ENCODE results near the gene PKNOX1. TPM values are rescaled to one million over a fixed set of nuclear protein-coding genes. Genes with fewer than 3 reads are reported as not detected.

Gene PKNOX1
- total RNA-seq, 1 donor = 11.9 TPM

GRCh38 chr21:42981214-42981523 lies 6.8 kb downstream of the PKNOX1 start:
- H3K4me2 ChIP-seq (ENCODE audit: insufficient read depth, low read length) = no peak overlapping the region

GRCh38 chr21:42981862-42982261 lies 7.5 kb downstream of the PKNOX1 start:
- Histone ChIP-seq H3K4me2 (ENCODE audit: insufficient read depth, low read length) (no peak overlapping the region), H3K4me3 (ENCODE audit: insufficient read depth, low read length) (no peak overlapping the region), H3K27me3 (ENCODE audit: insufficient read depth, low read length) (no peaks in the 10 kb centered on the region), H3K36me3 (ENCODE audit: insufficient read depth, low read length) (no peaks in the 10 kb centered on the region), H3K4me1 (ENCODE audit: insufficient read depth, low read length) (no peaks in the 10 kb centered on the region), H3K27ac (ENCODE audit: low read depth, low read length) (no peak overlapping the region), H2AFZ (ENCODE audit: low read length) (no peak overlapping the region), H3K79me2 (ENCODE audit: insufficient read depth, low read length) (peaks cover 85% of the 10 kb centered on the region), H4K20me1 (ENCODE audit: insufficient read depth, low read length) (peaks cover 10% of the 10 kb centered on the region), H3K9me3 (ENCODE audit: low read depth, low read length) (no peaks in the 10 kb centered on the region)
- no peak for DNase-seq (ENCODE audit: insufficient read length, low spot score, missing footprints)
- no peak for TF ChIP-seq CTCF (IDR thresholded peaks at IDR 0.05; ENCODE audit: extremely low read depth, low read depth, low read length)

More at GRCh38 chr21:42981214-42981523, 6.8 kb downstream of the PKNOX1 start:
- Histone ChIP-seq H2AFZ (ENCODE audit: low read length) (no peak overlapping the region), H4K20me1 (ENCODE audit: insufficient read depth, low read length) (peaks cover 10% of the 10 kb centered on the region), H3K79me2 (ENCODE audit: insufficient read depth, low read length) (peaks cover 85% of the 10 kb centered on the region), H3K36me3 (ENCODE audit: insufficient read depth, low read length) (no peaks in the 10 kb centered on the region), H3K27ac (ENCODE audit: low read depth, low read length) (no peak overlapping the region), H3K4me1 (ENCODE audit: insufficient read depth, low read length) (peaks cover 6% of the 10 kb centered on the region), H3K27me3 (ENCODE audit: insufficient read depth, low read length) (no peaks in the 10 kb centered on the region), H3K9me3 (ENCODE audit: low read depth, low read length) (no peaks in the 10 kb centered on the region), H3K4me3 (ENCODE audit: insufficient read depth, low read length) (no peak overlapping the region)
- no peak for DNase-seq (ENCODE audit: insufficient read length, low spot score, missing footprints)
- TF ChIP-seq CTCF (IDR thresholded peaks at IDR 0.05; ENCODE audit: extremely low read depth, low read depth, low read length) = no peak

- Histone ChIP-seq H3K27me3 (ENCODE audit: insufficient read depth, low read length) (no peaks in the 10 kb centered on the region), H3K4me2 (ENCODE audit: insufficient read depth, low read length) (no peak overlapping the region), H3K9me3 (ENCODE audit: low read depth, low read length) (no peaks in the 10 kb centered on the region), H2AFZ (ENCODE audit: low read length) (no peak overlapping the region), H3K4me3 (ENCODE audit: insufficient read depth, low read length) (no peak overlapping the region), H3K36me3 (ENCODE audit: insufficient read depth, low read length) (no peaks in the 10 kb centered on the region), H3K79me2 (ENCODE audit: insufficient read depth, low read length) (peaks cover 73% of the 10 kb centered on the region), H3K4me1 (ENCODE audit: insufficient read depth, low read length) (no peaks in the 10 kb centered on the region), H3K27ac (ENCODE audit: low read depth, low read length) (no peak overlapping the region), H4K20me1 (ENCODE audit: insufficient read depth, low read length) (peaks cover 10% of the 10 kb centered on the region)
- no peak for DNase-seq (ENCODE audit: insufficient read length, low spot score, missing footprints)
- no peak for TF ChIP-seq CTCF (IDR thresholded peaks at IDR 0.05; ENCODE audit: extremely low read depth, low read depth, low read length)
These were observed 8.7 kb downstream of the PKNOX1 start for GRCh38 chr21:42983103-42983502.

GRCh38 chr21:42983869-42984268 lies 9.5 kb downstream of the PKNOX1 start:
- peaks cover 73% of the 10 kb centered on the region for H3K79me2 ChIP-seq (ENCODE audit: insufficient read depth, low read length)
- no peak overlapping the region for H2AFZ ChIP-seq (ENCODE audit: low read length)
- H3K36me3 ChIP-seq (ENCODE audit: insufficient read depth, low read length) = no peaks in the 10 kb centered on the region
- H3K4me1 ChIP-seq (ENCODE audit: insufficient read depth, low read length) = peaks cover 6% of the 10 kb centered on the region
- no peak for TF ChIP-seq CTCF (IDR thresholded peaks at IDR 0.05; ENCODE audit: extremely low read depth, low read depth, low read length)
- no peak overlapping the region for H3K27ac ChIP-seq (ENCODE audit: low read depth, low read length)
- DNase-seq (ENCODE audit: insufficient read length, low spot score, missing footprints) = no peak
- H3K4me2 ChIP-seq (ENCODE audit: insufficient read depth, low read length) = no peak overlapping the region
- H3K27me3 ChIP-seq (ENCODE audit: insufficient read depth, low read length) = no peaks in the 10 kb centered on the region
- no peaks in the 10 kb centered on the region for H3K9me3 ChIP-seq (ENCODE audit: low read depth, low read length)
- peaks cover 13% of the 10 kb centered on the region for H4K20me1 ChIP-seq (ENCODE audit: insufficient read depth, low read length)
- no peak overlapping the region for H3K4me3 ChIP-seq (ENCODE audit: insufficient read depth, low read length)

Measured in osteoblast (primary cell).